Hematopoietic multipotent progenitor cell (in vitro differentiated cells): ENCODE data around the gene ZC2HC1C. TPM values are rescaled to one million over a fixed set of nuclear protein-coding genes. Genes with fewer than 3 reads are reported as not detected.

Experiments
- DNase-seq, 3 donors: peaks; one replicate each; pipeline ENCODE4 v3.0.0-alpha.2; 2011 to 2015; ENCODE audit warnings: low read depth in 2 of 3, low spot score in 2 of 3
- total RNA-seq: library from RNA; depleted of rRNA; stranded (reverse); fragments of >200 nt; gene quantifications from one replicate; pipeline ENCODE4 v1.2.3, GENCODE V29; 2012

ZC2HC1C gene, protein sequence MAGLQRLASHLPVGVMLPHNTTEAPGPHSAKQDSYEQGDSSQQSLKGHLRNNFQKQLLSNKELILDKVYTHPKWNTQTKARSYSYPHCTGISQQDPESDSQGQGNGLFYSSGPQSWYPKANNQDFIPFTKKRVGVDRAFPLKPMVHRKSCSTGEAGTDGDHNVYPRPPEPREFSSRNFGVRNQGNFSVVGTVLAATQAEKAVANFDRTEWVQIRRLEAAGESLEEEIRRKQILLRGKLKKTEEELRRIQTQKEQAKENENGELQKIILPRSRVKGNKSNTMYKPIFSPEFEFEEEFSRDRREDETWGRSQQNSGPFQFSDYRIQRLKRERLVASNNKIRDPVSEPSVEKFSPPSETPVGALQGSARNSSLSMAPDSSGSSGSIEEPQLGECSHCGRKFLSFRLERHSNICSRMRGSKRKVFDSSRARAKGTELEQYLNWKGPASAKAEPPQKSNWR
- 0.54 TPM for total RNA-seq

GRCh38 chr14:75069121-75069810 is at the start of gene ZC2HC1C:
Gene ZC2HC1C (plus strand): TSS chr14:75069641. CDS start chr14:75070574, 933 bp downstream.
- DNase-seq: peak in 2 of 3 donors; percentile 36 to 51

- peak in 1 of 3 donors; percentile 28 for DNase-seq
Measured at GRCh38 chr14:75022655-75023054, 46.8 kb upstream of the ZC2HC1C start.

GRCh38 chr14:75023108-75023507 is 46.3 kb upstream of the ZC2HC1C start:
- DNase-seq: no peak

DNA sequence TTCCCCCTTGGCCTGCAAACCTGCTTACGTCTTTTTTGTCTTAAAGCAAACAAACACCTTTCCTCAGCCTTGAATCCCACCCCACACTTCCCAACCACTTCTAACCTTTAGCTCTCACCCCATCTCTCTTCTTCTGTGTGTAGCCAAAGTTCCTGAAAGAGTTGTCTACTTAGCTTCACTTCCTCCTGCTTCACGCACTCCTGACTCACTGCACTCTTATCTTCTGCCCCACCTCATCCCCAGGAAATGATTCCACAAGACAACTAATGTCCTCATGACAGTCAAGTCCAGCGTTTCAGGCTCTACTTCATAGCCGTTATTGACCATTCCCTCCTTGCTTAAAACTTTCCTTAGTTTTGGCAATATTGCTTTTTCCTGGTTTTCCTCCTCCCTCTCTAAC is 44.4 kb upstream of the ZC2HC1C start:
- peak in 2 of 3 donors; percentile 17 to 49 for DNase-seq

DNA sequence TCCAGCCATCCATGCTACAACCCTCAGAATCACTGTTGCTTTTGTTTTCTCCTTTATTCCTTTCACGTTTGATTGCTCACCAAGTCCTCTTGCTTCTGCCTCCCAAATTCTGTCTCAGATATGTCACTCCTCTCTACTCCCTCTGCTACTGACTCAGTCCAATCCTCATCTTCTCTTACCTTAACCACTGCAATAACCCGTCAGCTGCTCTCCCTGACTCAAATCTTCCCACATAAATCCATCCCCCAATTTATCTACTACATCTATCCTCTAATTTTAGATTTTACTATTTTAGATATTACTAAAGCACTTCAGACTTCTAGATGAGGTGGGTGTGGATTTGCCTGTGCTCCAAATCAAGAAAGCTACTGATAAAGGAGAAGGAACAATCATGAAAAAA is 43.6 kb upstream of the ZC2HC1C start:
- no peak for DNase-seq

DNA sequence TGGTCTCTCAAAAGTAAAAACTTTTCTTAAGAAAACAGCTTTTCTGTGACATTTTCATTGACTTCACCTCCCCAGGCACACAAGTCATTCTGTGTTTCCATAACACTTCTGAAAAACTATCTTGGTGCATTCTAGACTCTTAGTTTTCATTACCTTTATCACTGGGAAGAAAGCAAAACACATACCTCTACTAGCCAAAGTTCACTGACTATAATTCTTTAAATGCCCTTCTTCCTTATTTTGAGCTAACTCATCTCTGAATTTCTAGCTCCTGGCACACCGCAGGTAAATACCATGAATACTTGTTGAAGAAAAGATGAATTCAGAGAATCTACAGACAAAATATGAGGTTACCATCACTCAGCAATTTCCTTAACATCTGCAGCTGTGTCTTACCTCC is 39.3 kb upstream of the ZC2HC1C start:
- no peak for DNase-seq

DNA sequence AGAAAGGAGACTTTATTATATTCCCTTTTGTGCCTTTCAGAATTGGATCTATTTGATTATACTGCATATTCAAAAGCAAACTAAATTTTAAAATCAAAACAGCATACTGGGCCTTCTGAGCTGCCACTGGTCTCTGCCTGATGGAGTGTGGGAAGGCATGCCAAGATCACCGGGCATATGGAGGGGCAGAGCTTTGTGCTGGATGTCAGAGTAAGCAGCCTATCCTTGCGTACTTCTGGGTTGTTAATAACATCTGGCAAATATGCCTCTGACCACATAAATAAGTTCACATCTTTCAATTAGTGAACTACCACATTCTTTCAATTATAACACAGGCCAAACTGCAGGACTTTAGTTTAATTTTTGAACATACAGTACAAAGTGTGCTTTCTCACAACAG is 36.5 kb upstream of the ZC2HC1C start:
- no peak for DNase-seq

DNA sequence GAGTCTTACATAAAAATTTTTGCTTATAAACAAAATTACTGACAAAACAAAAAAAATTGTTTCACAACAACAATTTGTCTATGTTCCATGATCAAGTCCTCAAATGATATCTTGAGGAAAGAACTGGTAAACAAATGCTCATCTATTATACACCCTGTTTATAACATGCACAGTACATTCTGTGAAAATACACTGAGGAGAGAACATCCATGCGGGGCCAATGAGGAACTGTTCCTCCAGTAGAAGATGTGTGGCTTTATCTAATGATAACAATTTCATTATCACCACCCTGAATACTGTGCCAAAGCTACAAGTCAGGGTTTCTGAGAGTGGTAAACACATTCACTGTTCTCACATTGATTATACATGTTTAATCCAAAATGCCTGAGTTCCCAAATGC is 28.9 kb upstream of the ZC2HC1C start:
- no peak for DNase-seq

- DNase-seq: no peak
Measured at GRCh38 chr14:75040959-75041358, 28.5 kb upstream of the ZC2HC1C start.

DNA sequence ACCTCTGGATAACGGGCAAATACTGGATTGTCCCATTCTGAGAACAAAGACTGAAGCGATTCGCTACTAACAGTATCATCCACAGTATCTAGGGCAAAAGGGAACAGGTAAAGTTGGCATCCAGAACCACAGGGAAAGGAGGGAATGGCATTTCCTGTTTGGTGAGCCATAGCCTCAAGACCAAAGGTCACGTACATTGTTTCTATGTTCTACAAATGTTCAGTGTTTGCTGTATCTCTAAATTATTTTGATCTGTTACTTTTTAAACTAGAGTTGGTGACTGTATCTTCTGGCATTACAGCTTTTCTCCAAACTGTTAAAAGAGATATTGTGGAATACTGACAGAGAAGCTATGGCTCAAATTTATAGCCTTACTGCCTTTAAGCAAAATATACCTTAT is 27.8 kb upstream of the ZC2HC1C start:
- no peak for DNase-seq

DNA sequence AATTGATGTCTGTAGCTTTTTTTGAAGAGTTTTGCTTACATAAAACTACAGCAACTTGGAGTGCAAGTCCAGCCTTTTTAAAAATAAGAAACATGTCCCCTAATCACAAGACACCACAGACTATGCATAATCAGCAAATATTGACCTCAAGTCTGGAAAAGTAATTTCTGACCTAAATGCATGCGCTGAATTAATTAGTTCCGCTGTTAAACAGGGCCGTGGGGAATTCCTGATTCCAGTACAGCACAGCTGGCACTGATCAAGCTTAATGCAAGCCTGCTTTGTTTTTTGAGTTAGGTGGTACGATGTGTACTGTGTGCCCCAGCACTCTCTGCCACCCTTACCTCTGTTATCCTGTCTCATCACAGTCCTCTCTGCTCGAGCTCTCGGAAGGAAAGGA is 27.4 kb upstream of the ZC2HC1C start:
- DNase-seq: no peak

DNA sequence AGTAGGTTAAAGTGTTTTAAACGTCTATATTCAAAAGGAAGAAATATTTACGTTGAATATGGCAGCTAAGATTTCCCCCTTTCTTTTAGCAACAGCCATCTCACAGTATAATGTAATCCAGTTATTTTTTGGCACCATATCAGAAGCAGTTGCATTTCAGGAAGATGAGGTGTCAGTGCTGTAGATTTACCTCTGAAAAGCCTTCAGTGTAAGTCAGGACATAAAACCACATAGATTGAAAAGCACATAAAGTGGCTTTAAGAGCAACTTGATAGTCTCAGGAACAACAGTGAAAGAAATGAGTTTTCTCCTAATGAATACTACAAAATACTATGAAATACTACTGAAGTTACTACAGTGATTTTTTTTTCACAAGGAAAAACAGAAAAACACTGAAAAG is 25.1 kb upstream of the ZC2HC1C start:
- peak in 2 of 3 donors; percentile 39 to 70 for DNase-seq

DNA sequence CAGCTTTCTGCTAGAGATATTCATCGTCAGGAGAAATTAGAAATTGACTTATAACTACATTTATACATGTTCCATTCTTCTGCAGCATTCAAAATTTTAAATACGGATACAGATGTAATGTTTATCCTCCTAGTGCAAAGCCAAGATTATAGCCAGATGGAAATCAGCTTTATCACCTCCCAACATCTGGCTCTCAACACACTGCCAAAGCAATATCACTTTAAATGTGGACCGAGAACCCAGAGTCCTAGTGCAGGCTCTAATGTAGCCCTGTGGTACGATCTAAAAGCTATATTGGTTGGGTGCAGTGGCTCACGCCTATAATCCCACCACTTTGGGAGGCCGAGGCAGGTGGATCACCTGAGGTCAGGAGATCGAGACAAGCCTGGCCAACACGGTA is 24.7 kb upstream of the ZC2HC1C start:
- DNase-seq: peak in 2 of 3 donors; percentile 56 to 87

DNA sequence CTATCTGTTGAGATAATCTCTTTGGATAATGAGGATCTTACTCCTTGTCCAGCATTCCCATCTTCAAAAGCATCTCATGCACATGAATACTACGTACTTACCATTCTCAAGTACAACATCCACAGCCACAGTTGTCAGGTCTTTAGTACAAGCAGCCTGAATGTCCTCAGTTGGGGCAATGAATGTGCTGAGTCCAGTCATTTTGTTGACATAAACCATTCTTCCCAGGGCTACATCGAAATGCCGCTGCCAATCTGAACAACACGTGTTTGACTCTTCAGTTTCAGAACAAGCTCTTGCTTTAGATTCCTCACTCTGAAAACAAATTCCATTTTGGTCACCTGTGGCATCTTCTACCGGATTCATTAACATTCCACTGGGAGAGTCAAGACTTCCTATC is 23.2 kb upstream of the ZC2HC1C start:
- DNase-seq: no peak

- DNase-seq: no peak
Measured at GRCh38 chr14:75046899-75047298, 22.5 kb upstream of the ZC2HC1C start.

- no peak for DNase-seq
Measured at GRCh38 chr14:75047506-75047905, 21.9 kb upstream of the ZC2HC1C start.

GRCh38 chr14:75048101-75048500 is 21.3 kb upstream of the ZC2HC1C start:
- no peak for DNase-seq

GRCh38 chr14:75049136-75049535 is 20.3 kb upstream of the ZC2HC1C start:
- DNase-seq: no peak

DNA sequence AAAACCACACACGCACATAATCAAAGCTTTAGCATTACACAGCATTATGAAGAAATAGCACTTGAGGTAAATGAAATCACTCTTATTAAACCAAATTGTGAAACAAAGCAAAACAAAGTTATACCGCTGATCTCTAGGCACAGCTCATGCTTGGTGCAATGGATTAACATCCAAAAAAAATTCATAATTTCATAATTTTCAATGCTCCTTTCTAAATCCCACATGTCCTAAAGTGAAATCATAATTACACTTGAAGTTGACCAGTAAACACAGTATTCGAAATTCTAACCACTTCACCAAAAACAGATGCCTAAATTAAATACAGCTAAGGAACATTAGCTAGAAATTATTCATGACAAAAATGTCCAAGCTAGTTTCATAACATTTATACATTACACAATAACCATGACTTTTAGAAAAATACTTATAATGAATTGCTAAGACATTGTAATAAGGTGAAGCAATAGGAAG is 19.7 kb upstream of the ZC2HC1C start:
- no peak for DNase-seq

DNA sequence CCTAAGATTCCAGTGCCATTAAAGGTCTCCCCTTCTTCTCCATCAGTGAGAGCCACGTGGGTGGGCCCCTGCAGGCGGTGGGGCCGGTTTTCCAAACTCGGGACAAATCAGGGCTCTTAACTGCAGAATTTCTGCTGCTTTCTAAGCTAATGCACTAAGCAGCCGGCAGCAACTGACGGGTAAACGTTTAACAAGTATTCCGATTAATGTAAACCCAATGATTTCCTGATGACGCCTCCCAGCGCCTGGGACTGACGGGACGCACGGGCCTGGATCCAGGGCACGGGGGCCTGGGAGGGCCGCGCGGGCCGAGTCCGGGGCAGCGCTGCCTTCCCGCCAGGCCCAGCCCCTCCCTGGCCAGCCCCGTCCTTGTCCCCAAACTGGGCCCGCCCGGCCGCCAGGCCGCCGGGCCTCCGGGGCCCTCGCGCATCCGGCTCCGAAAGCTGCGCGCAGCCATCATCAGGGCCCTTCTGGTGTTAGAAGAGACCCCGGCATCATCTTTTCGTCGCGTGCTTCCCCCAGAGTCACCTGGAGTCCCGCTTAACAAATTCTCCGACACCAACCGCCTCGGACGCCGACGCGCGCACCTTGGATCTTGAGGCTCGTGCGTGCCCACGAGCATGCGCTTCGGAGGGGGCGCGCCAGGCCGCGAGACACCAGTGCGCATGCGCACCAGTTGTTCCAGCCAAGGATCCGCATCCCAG is 18.4 kb upstream of the ZC2HC1C start, which contains the start of gene MLH3:
TSS of gene MLH3 (minus strand) at position 616 of the 704 bp plus-strand sequence. CDS start 1,812 bp downstream, outside the sequence.
- peak; percentile 75 to 83 (median 82) for DNase-seq

GRCh38 chr14:75051556-75051899 is 17.9 kb upstream of the ZC2HC1C start:
- no peak for DNase-seq
